Pancreas (tissue), 10 donors: ENCODE measurements around the gene SLC29A3. TPM values are rescaled to one million over a fixed set of nuclear protein-coding genes. Genes with fewer than 3 reads are reported as not detected.

Experiments used
- ATAC-seq, 4 donors: fragments of 200-7000 bp; cut with Tn5 transposase; one replicate each; pipeline versions ENCODE4 v1.8.0 to v1.9.1; 2020; ENCODE audit warnings: mild to moderate bottlenecking in 4 of 4, moderate library complexity in 4 of 4
- DNase-seq, 6 donors: peaks; one replicate each; pipeline ENCODE4 v3.0.0-alpha.2; 2020
- FAIRE-seq: peaks from 2 replicates; lab custom pipeline; 2012; peaks lifted over from hg19 to GRCh38; lab: Jason Lieb, UNC
- H3K27ac ChIP-seq, 4 donors: fragments of 200-600 bp; sonication (generic); 1 replicate in 3 of 4; 2 replicates in 1 of 4; pipeline versions ENCODE4 v1.5.0 to v1.8.0; 2020
- H3K27me3 ChIP-seq, 4 donors: fragments of 200-600 bp; one replicate each; pipeline ENCODE4 v1.8.0; 2021
- H3K36me3 ChIP-seq, 3 donors: fragments of 200-600 bp; sonication (generic) in 1 of 3; one replicate each; pipeline versions ENCODE4 v1.5.0 to v1.8.0; 2020 to 2021
- H3K4me1 ChIP-seq, 3 donors: fragments of 200-600 bp; one replicate each; pipeline ENCODE4 v1.8.0; 2021
- H3K4me3 ChIP-seq, 4 donors: fragments of 200-600 bp; sonication (generic) in 2 of 4; one replicate each; pipeline versions ENCODE4 v1.5.0 to v1.8.0; 2020 to 2021
- H3K9me3 ChIP-seq, 4 donors: fragments of 200-600 bp; one replicate each; pipeline ENCODE4 v1.8.0; 2021
- CTCF ChIP-seq, 4 donors: fragments of 200-600 bp; sonication (generic) in 3 of 4; IDR thresholded peaks; one replicate each; pipeline versions ENCODE4 v1.5.0 to v1.8.0; 2021; ENCODE audit warnings: antibody characterized with exemption in 4 of 4
- WGBS, 2 donors: extraction: QIAGEN DNeasy Blood & Tissue Kit; methylation state at CpG; one replicate each; pipeline ENCODE4 v1.1.7; 2013; 5-methylcytosine and 5-hydroxymethylcytosine counted together
- intact Hi-C, 3 donors: fragments of 100-400 bp; cut with DNase I; formaldehyde crosslinking; loops; one replicate each; pipeline versions ENCODE4 v1.11.1 to v1.14.2; 2022
- polyA plus RNA-seq, 2 donors: library from polyadenylated mRNA; stranded (reverse); fragments of 200-250 nt; gene quantifications; one replicate each; pipeline ENCODE4 v1.2.3, GENCODE V29; 2013
- total RNA-seq, 6 donors: library from RNA; stranded (reverse); fragmentation: NEBNext Ultra II Directional in 4 of 6; extraction: Animal tissue kit (Norgen Biotek cat#: 25700) in 4 of 6; gene quantifications; one replicate each; pipeline versions ENCODE4 v1.2.1 to v1.2.4, GENCODE V29; 2021 to 2023
- donor health status: healthy with polysubstance abuse.
- donor health status: DM: no; HTN: no; CAD: no; lungs with moderate emphysema.
- donor health status: DM: no; HTN: no; CAD: no.
- donor health status: control.
- donor health status: control.
- donor health status: Bipolar disorder and iron deficiency.
- donor health status: DM: yes; HTN: yes; CAD: no.
- donor health status: DM: no; HTN: no; CAD: no.
- donor health status: DM: no; HTN: no; CAD: no.
- donor health status: DM: yes; HTN: yes; CAD: no.

Gene SLC29A3
- total and polyA plus RNA-seq, 8 donors, result 2.2 to 7.0 (median 3.2) TPM

- Histone ChIP-seq H3K4me3 (no peak overlapping the region), H3K27ac (no peak overlapping the region), H3K9me3 (no peaks in the 10 kb centered on the region), H3K36me3 (no peaks in the 10 kb centered on the region), H3K27me3 (no peaks in the 10 kb centered on the region), H3K4me1 (peaks cover 0 to 3% (median 0%) of the 10 kb centered on the region in 3 donors)
- FAIRE-seq, result no peak
- peak in 1 of 6 donors; percentile 47 for DNase-seq
- intact Hi-C loops, result no loop called here
- ATAC-seq, result no peak
- 88 to 92% methylated on average over 15 of the region's 15 CpGs for WGBS, 2 donors
- no peak for TF ChIP-seq CTCF (IDR thresholded peaks at IDR 0.05)
These were observed 16.2 kb downstream of the SLC29A3 start for GRCh38 chr10:71335173-71335708.

- no peak for ATAC-seq
- no peaks in the 10 kb centered on the region for H3K9me3 ChIP-seq
- H3K4me1 ChIP-seq, result peaks cover 0 to 3% (median 0%) of the 10 kb centered on the region in 3 donors
- no peak for TF ChIP-seq CTCF (IDR thresholded peaks at IDR 0.05)
- no peak for FAIRE-seq
- DNase-seq, result no peak
- H3K36me3 ChIP-seq, result no peaks in the 10 kb centered on the region
- intact Hi-C loops, result no loop called here
- H3K27me3 ChIP-seq, result no peaks in the 10 kb centered on the region
- 82 to 83% methylated on average over 6 of the region's 6 CpGs for WGBS, 2 donors
- no peak overlapping the region for H3K27ac ChIP-seq
- H3K4me3 ChIP-seq, result no peak overlapping the region
These were observed 17.6 kb downstream of the SLC29A3 start for GRCh38 chr10:71336632-71337031.

- no peaks in the 10 kb centered on the region for H3K36me3 ChIP-seq
- H3K4me3 ChIP-seq, result no peak overlapping the region
- no peak for TF ChIP-seq CTCF (IDR thresholded peaks at IDR 0.05)
- H3K9me3 ChIP-seq, result no peaks in the 10 kb centered on the region
- DNase-seq (peak in 1 of 6 donors; percentile 26), ATAC-seq (no peak), FAIRE-seq (no peak)
- intact Hi-C loops, result no loop called here
- 95 to 96% methylated on average over 13 of the region's 13 CpGs for WGBS, 2 donors
- no peak overlapping the region for H3K27ac ChIP-seq
- no peaks in the 10 kb centered on the region for H3K4me1 ChIP-seq
- H3K27me3 ChIP-seq, result no peaks in the 10 kb centered on the region
These were observed 18.2 kb downstream of the SLC29A3 start for GRCh38 chr10:71337219-71337701.

- no peak overlapping the region for H3K4me3 ChIP-seq
- intact Hi-C loops, result no loop called here
- no peak for DNase-seq
- H3K27ac ChIP-seq, result no peak overlapping the region
- no peak for ATAC-seq
- no peaks in the 10 kb centered on the region for H3K36me3 ChIP-seq
- H3K9me3 ChIP-seq, result no peaks in the 10 kb centered on the region
- FAIRE-seq, result no peak
- H3K27me3 ChIP-seq, result no peaks in the 10 kb centered on the region
- 86 to 88% methylated on average over 13 of the region's 13 CpGs for WGBS, 2 donors
- H3K4me1 ChIP-seq, result no peaks in the 10 kb centered on the region
- TF ChIP-seq CTCF (IDR thresholded peaks at IDR 0.05), result no peak
These were observed 19.9 kb downstream of the SLC29A3 start for GRCh38 chr10:71338728-71339495.
